ENCODE measurements around the gene ENHO. TPM values are rescaled to one million over a fixed set of nuclear protein-coding genes. Genes with fewer than 3 reads are reported as not detected.

Gene ENHO
- total and polyA plus RNA-seq, 8 donors, result 1.2 to 63.8 (median 11.4) TPM; not detected in 2

DNA sequence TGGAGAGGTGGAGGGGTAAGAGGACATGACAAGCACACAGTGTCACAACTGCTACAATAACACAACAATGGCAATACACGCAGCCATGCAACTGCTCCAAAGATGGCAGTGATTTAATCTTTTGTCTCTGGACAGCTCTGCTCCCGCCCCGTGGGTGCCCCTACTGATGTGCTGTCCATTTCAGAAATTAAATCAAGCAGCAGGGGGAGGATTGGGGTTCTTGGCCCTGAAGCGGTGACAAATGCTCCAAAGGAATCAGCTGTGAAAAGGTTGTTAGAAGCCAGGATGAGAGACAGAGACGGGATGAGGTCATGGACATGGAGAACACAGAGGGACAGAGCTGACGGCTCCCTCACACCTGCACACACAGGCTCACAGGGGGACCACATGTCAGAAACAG, 44.2 kb upstream of the ENHO start:
- no peak for DNase-seq
- Histone ChIP-seq H3K27ac (no peak overlapping the region), H3K9me3 (peaks cover 0 to 5% (median 2%) of the 10 kb centered on the region in 4 donors), H3K4me1 (peaks cover 0 to 16% (median 2%) of the 10 kb centered on the region in 4 donors), H3K4me3 (no peak overlapping the region), H3K36me3 (no peaks in the 10 kb centered on the region), H3K27me3 (peaks cover 0 to 59% (median 13%) of the 10 kb centered on the region in 3 donors)
- intact Hi-C loops (cut with DNase I; ENCODE audit: low total_unique reads), result no loop called here
- TF ChIP-seq EP300 (IDR thresholded peaks at IDR 0.05) (no peak), POLR2A (IDR thresholded peaks at IDR 0.05) (no peak), POLR2AphosphoS5 (IDR thresholded peaks at IDR 0.05) (no peak)
- TF ChIP-seq, protein P1, sequence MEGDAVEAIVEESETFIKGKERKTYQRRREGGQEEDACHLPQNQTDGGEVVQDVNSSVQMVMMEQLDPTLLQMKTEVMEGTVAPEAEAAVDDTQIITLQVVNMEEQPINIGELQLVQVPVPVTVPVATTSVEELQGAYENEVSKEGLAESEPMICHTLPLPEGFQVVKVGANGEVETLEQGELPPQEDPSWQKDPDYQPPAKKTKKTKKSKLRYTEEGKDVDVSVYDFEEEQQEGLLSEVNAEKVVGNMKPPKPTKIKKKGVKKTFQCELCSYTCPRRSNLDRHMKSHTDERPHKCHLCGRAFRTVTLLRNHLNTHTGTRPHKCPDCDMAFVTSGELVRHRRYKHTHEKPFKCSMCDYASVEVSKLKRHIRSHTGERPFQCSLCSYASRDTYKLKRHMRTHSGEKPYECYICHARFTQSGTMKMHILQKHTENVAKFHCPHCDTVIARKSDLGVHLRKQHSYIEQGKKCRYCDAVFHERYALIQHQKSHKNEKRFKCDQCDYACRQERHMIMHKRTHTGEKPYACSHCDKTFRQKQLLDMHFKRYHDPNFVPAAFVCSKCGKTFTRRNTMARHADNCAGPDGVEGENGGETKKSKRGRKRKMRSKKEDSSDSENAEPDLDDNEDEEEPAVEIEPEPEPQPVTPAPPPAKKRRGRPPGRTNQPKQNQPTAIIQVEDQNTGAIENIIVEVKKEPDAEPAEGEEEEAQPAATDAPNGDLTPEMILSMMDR (IDR thresholded peaks at IDR 0.05), result no peak
- WGBS, 5 donors, result 70 to 85% (median 77%) methylated on average over 6 of the region's 6 CpGs

DNA sequence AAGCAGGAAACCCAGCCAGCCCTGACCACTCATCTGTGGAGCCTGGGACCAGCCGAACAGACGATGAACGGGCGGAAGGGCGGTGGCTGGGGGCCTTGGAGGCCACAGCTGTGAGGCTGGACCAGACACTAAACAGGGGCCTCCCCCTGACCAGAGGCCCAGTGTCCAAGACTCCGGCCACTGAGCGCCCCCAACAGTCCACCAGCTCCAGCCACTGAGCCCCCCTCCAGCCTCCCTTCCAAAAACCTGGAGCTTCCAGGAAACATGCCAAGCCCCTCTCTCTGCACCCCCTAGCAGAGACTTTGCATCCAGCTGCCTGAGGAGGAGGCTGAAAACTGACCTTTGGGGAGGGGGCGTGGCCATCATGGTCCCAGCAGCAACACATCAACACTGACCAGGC, 43.5 kb upstream of the ENHO start:
- Histone ChIP-seq H3K27ac (no peak overlapping the region), H3K4me3 (no peak overlapping the region), H3K27me3 (peaks cover 0 to 63% (median 13%) of the 10 kb centered on the region in 3 donors), H3K4me1 (peaks cover 0 to 16% (median 1%) of the 10 kb centered on the region in 4 donors), H3K36me3 (no peaks in the 10 kb centered on the region), H3K9me3 (peaks cover 0 to 7% (median 3%) of the 10 kb centered on the region in 4 donors)
- peak in 1 of 2 donors; percentile 57 for DNase-seq
- 43 to 70% (median 62%) methylated on average over 1 to 8 of the region's 8 CpGs for WGBS, 5 donors
- intact Hi-C loops (cut with DNase I; ENCODE audit: low total_unique reads), result no loop called here
- TF ChIP-seq EP300 (IDR thresholded peaks at IDR 0.05), result no peak
- no peak for TF ChIP-seq POLR2A (IDR thresholded peaks at IDR 0.05)
- TF ChIP-seq, protein P1 (IDR thresholded peaks at IDR 0.05), result no peak
- TF ChIP-seq POLR2AphosphoS5 (IDR thresholded peaks at IDR 0.05), result no peak

DNA sequence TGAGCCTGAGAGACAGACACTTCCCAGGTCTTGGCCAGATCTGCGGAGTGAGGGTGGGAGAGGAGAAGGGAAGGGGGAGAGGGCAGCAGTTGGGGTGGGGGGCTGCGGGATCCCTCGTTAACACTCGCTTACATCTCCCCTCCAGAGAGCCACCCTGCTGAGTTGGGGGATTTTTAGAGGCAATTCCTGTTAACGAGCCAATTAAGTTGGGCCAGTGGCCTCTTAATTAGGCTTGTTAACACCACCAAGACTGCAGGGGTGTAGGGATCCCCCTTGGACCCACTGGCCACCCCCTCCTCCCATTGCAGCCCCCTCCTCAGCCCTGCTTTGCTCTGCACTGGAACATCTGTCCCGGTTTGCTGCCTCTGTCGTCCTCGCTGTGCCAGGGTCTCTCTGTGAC, 43.1 kb upstream of the ENHO start:
- H3K9me3 ChIP-seq, result peaks cover 0 to 7% (median 3%) of the 10 kb centered on the region in 4 donors
- TF ChIP-seq, protein P1 (IDR thresholded peaks at IDR 0.05), result no peak
- TF ChIP-seq EP300 (IDR thresholded peaks at IDR 0.05), result no peak
- TF ChIP-seq POLR2A (IDR thresholded peaks at IDR 0.05), result no peak
- TF ChIP-seq POLR2AphosphoS5 (IDR thresholded peaks at IDR 0.05), result no peak
- WGBS, 5 donors, result 55 to 68% (median 58%) methylated on average over 8 of the region's 8 CpGs
- H3K27ac ChIP-seq, result no peak overlapping the region
- H3K27me3 ChIP-seq, result peaks cover 0 to 67% (median 13%) of the 10 kb centered on the region in 3 donors
- H3K4me1 ChIP-seq, result peaks cover 1 to 13% (median 5%) of the 10 kb centered on the region in 4 donors
- DNase-seq, result no peak
- no peaks in the 10 kb centered on the region for H3K36me3 ChIP-seq
- intact Hi-C loops (cut with DNase I; ENCODE audit: low total_unique reads), result no loop called here
- no peak overlapping the region for H3K4me3 ChIP-seq

DNA sequence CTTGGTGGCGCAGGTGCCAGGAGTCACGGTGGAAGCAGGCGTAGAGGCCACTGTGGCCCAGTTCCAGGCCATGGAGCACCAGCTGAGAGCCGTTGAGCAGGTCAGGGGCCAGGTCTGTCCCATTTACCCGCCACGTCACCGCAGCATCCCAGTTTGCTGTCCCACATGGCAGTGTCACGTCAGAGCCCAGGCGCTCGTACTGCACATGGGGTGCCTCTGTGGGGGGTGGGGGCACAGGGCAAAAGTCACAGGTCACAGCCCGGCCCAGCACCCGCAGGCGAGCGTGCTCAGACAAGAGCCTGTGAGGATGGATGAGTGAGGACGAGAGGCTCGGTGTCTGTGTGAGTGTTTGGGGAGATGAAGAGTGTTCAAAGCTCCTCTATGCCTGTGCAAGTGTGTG, 41.8 kb upstream of the ENHO start:
- WGBS, 5 donors, result 90 to 93% (median 91%) methylated on average over 15 to 16 of the region's 16 CpGs
- no peak for DNase-seq
- no peak overlapping the region for H3K27ac ChIP-seq
- no peak overlapping the region for H3K4me3 ChIP-seq
- peaks cover 14 to 19% (median 15%) of the 10 kb centered on the region in 4 donors for H3K4me1 ChIP-seq
- TF ChIP-seq POLR2AphosphoS5 (IDR thresholded peaks at IDR 0.05), result no peak
- TF ChIP-seq, protein P1 (IDR thresholded peaks at IDR 0.05), result no peak
- no peak for TF ChIP-seq POLR2A (IDR thresholded peaks at IDR 0.05)
- TF ChIP-seq EP300 (IDR thresholded peaks at IDR 0.05), result no peak
- H3K36me3 ChIP-seq, result no peaks in the 10 kb centered on the region
- intact Hi-C loops (cut with DNase I; ENCODE audit: low total_unique reads), result no loop called here
- peaks cover 0 to 79% (median 17%) of the 10 kb centered on the region in 3 donors for H3K27me3 ChIP-seq
- peaks cover 0 to 7% (median 3%) of the 10 kb centered on the region in 4 donors for H3K9me3 ChIP-seq
